ENCODE data around the gene TMEFF1.

Gene TMEFF1

GRCh38 chr9:100579665-100580064 is 106.7 kb downstream of the TMEFF1 start:
- POLR2A ChIA-PET = no interaction called here

GRCh38 chr9:100580257-100580656 is 107.3 kb downstream of the TMEFF1 start:
- no peak for DNase-seq (ENCODE audit: extremely low spot score)
- ChIA-PET POLR2A (no interaction called here), CTCF (no interaction called here)
- no peak for TF ChIP-seq HDGF (IDR thresholded peaks at IDR 0.05; ENCODE audit: borderline replicate concordance)
- no peak for TF ChIP-seq TARDBP (IDR thresholded peaks at IDR 0.05)

More at GRCh38 chr9:100579665-100580064, 106.7 kb downstream of the TMEFF1 start:
- CTCF ChIA-PET = no interaction called here
- TF ChIP-seq L3MBTL2 (conservative IDR thresholded peaks at IDR 0.05) (no peak), CTBP1 (IDR thresholded peaks at IDR 0.05; ENCODE audit: borderline replicate concordance) (no peak), ZNF384 (IDR thresholded peaks at IDR 0.05) (no peak), ELF4 (IDR thresholded peaks at IDR 0.05) (no peak), NFRKB (IDR thresholded peaks at IDR 0.05) (no peak), ARNT (IDR thresholded peaks at IDR 0.05) (no peak), FOXA1 (IDR thresholded peaks at IDR 0.05) (no peak), FOXM1 (IDR thresholded peaks at IDR 0.05; ENCODE audit: borderline replicate concordance) (no peak), SP1 (IDR thresholded peaks at IDR 0.05) (no peak), BHLHE40 (IDR thresholded peaks at IDR 0.05; ENCODE audit: borderline replicate concordance) (no peak), SUZ12 (IDR thresholded peaks at IDR 0.05) (no peak)
- no peak for DNase-seq (ENCODE audit: extremely low spot score)

GRCh38 chr9:100581081-100581480 is 108.1 kb downstream of the TMEFF1 start:
- CTCF ChIA-PET = no interaction called here
- no peak for DNase-seq (ENCODE audit: extremely low spot score)
- no peak for TF ChIP-seq ARNT (IDR thresholded peaks at IDR 0.05)
- no peak for TF ChIP-seq L3MBTL2 (conservative IDR thresholded peaks at IDR 0.05)
- TF ChIP-seq TARDBP (IDR thresholded peaks at IDR 0.05) = no peak
- TF ChIP-seq, protein P1, sequence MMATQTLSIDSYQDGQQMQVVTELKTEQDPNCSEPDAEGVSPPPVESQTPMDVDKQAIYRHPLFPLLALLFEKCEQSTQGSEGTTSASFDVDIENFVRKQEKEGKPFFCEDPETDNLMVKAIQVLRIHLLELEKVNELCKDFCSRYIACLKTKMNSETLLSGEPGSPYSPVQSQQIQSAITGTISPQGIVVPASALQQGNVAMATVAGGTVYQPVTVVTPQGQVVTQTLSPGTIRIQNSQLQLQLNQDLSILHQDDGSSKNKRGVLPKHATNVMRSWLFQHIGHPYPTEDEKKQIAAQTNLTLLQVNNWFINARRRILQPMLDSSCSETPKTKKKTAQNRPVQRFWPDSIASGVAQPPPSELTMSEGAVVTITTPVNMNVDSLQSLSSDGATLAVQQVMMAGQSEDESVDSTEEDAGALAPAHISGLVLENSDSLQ (IDR thresholded peaks at IDR 0.05) = no peak
- POLR2A ChIA-PET = no interaction called here

GRCh38 chr9:100581661-100582060 is 108.7 kb downstream of the TMEFF1 start:
- POLR2A ChIA-PET = no interaction called here
- CTCF ChIA-PET = no interaction called here
- TF ChIP-seq SUZ12 (IDR thresholded peaks at IDR 0.05) = no peak
- no peak for TF ChIP-seq CTBP1 (IDR thresholded peaks at IDR 0.05; ENCODE audit: borderline replicate concordance)
- TF ChIP-seq ELF4 (IDR thresholded peaks at IDR 0.05) = no peak
- TF ChIP-seq SP1 (IDR thresholded peaks at IDR 0.05) = no peak
- no peak for TF ChIP-seq LEF1 (IDR thresholded peaks at IDR 0.05; ENCODE audit: borderline replicate concordance)
- TF ChIP-seq FOXM1 (IDR thresholded peaks at IDR 0.05; ENCODE audit: borderline replicate concordance) = no peak
- no peak for TF ChIP-seq ZNF384 (IDR thresholded peaks at IDR 0.05)
- no peak for TF ChIP-seq L3MBTL2 (conservative IDR thresholded peaks at IDR 0.05)
- no peak for TF ChIP-seq NFRKB (IDR thresholded peaks at IDR 0.05)
- TF ChIP-seq FOXK2 (IDR thresholded peaks at IDR 0.05) = no peak
- TF ChIP-seq HDGF (IDR thresholded peaks at IDR 0.05; ENCODE audit: borderline replicate concordance) = no peak
- no peak for TF ChIP-seq FOXA1 (IDR thresholded peaks at IDR 0.05)
- no peak for TF ChIP-seq TARDBP (IDR thresholded peaks at IDR 0.05)
- TF ChIP-seq, protein P1 (IDR thresholded peaks at IDR 0.05) = no peak
- TF ChIP-seq ARNT (IDR thresholded peaks at IDR 0.05) = no peak
- TF ChIP-seq BHLHE40 (IDR thresholded peaks at IDR 0.05; ENCODE audit: borderline replicate concordance) = no peak
- DNase-seq (ENCODE audit: extremely low spot score) = no peak

GRCh38 chr9:100583014-100583802 is 110.3 kb downstream of the TMEFF1 start:
- CTCF ChIA-PET = no interaction called here

GRCh38 chr9:100584951-100585350 is 112.0 kb downstream of the TMEFF1 start:
- TF ChIP-seq FOXM1 (IDR thresholded peaks at IDR 0.05; ENCODE audit: borderline replicate concordance) = no peak
- no peak for TF ChIP-seq HDGF (IDR thresholded peaks at IDR 0.05; ENCODE audit: borderline replicate concordance)
- no peak for TF ChIP-seq SUZ12 (IDR thresholded peaks at IDR 0.05)
- no peak for TF ChIP-seq ZNF384 (IDR thresholded peaks at IDR 0.05)
- TF ChIP-seq BHLHE40 (IDR thresholded peaks at IDR 0.05; ENCODE audit: borderline replicate concordance) = no peak
- no peak for TF ChIP-seq ELF4 (IDR thresholded peaks at IDR 0.05)
- no peak for DNase-seq (ENCODE audit: extremely low spot score)
- ChIA-PET POLR2A (no interaction called here), CTCF (interaction anchor here (0.5 kb wide), 1 partner anchor 78 kb away, joined by 3 read pairs; no protein-coding TSS in a partner anchor)

More at GRCh38 chr9:100583014-100583802, 110.3 kb downstream of the TMEFF1 start:
- DNase-seq (ENCODE audit: extremely low spot score) = no peak
- POLR2A ChIA-PET = no interaction called here
- TF ChIP-seq L3MBTL2 (conservative IDR thresholded peaks at IDR 0.05) = no peak

DNA sequence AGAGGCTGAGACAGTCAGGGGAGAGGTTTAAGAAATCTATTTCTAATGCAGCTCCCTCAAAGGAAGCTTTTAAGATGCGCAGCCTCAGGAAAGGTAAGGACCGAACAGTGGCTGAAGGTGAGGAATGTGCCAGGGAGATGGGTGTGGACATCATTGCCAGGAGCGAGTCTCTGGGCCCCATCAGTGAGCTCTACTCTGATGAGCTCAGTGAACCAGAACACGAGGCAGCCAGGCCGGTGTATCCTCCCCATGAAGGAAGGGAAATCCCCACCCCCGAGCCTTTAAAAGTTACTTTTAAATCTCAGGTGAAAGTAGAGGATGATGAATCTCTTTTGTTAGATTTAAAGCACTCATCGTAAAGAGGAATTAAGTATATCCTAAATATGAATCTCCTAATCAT is 113.1 kb downstream of the TMEFF1 start:
- CTCF ChIA-PET = no interaction called here
- POLR2A ChIA-PET = no interaction called here
- TF ChIP-seq FOXA1 (IDR thresholded peaks at IDR 0.05) (no peak), SUZ12 (IDR thresholded peaks at IDR 0.05) (no peak), ELF4 (IDR thresholded peaks at IDR 0.05) (no peak), HDGF (IDR thresholded peaks at IDR 0.05; ENCODE audit: borderline replicate concordance) (no peak), CTBP1 (IDR thresholded peaks at IDR 0.05; ENCODE audit: borderline replicate concordance) (no peak), FOXK2 (IDR thresholded peaks at IDR 0.05) (no peak), TARDBP (IDR thresholded peaks at IDR 0.05) (no peak), ZNF384 (IDR thresholded peaks at IDR 0.05) (no peak), ARNT (IDR thresholded peaks at IDR 0.05) (no peak)
- DNase-seq (ENCODE audit: extremely low spot score) = no peak

Measured in HEK293T (cell line).